HG02759 (cell line): ENCODE measurements around the gene SNAI3.

Source experiments
- ATAC-seq: cut with Tn5 transposase; IDR thresholded peaks from one replicate; pipeline ENCODE4 v1.9.1; 2021; ENCODE audit warnings: mild to moderate bottlenecking, moderate library complexity; ENCODE audit not compliant: unreplicated experiment

Gene SNAI3

GRCh38 chr16:88636488-88637265, 49.6 kb downstream of the SNAI3 start:
- no peak for ATAC-seq

GRCh38 chr16:88635671-88636319, 50.5 kb downstream of the SNAI3 start:
- no peak for ATAC-seq

- no peak for ATAC-seq
Measured at GRCh38 chr16:88634994-88635670, 51.2 kb downstream of the SNAI3 start.

GRCh38 chr16:88634141-88634993, 51.9 kb downstream of the SNAI3 start:
- ATAC-seq, result peak; percentile 62

GRCh38 chr16:88633684-88634140, 52.6 kb downstream of the SNAI3 start:
- peak; percentile 36 for ATAC-seq

- no peak for ATAC-seq
Measured at GRCh38 chr16:88632587-88632930, 53.7 kb downstream of the SNAI3 start.

GRCh38 chr16:88631920-88632586, 54.3 kb downstream of the SNAI3 start:
- no peak for ATAC-seq

GRCh38 chr16:88631384-88631783, 54.9 kb downstream of the SNAI3 start:
- ATAC-seq, result no peak

- no peak for ATAC-seq
Measured at GRCh38 chr16:88630941-88631340, 55.4 kb downstream of the SNAI3 start.

GRCh38 chr16:88630433-88630832, 55.9 kb downstream of the SNAI3 start:
- ATAC-seq, result no peak

- no peak for ATAC-seq
Measured at GRCh38 chr16:88629835-88630234, 56.5 kb downstream of the SNAI3 start.

GRCh38 chr16:88628512-88628974, 57.8 kb downstream of the SNAI3 start:
- ATAC-seq, result no peak
